ENCODE measurements around the gene AHI1. TPM values are rescaled to one million over a fixed set of nuclear protein-coding genes. Genes with fewer than 3 reads are reported as not detected.

Gene AHI1
- total and polyA plus RNA-seq, 12 donors: 4.1 to 19.8 (median 11.9) TPM

GRCh38 chr6:135540207-135540840, 42.8 kb upstream of the AHI1 start:
- peak in 1 of 2 donors; percentile 13 for DNase-seq
- intact Hi-C loops (cut with DNase I): no loop called here

GRCh38 chr6:135537741-135538301, 40.3 kb upstream of the AHI1 start:
- intact Hi-C loops (cut with DNase I): loop anchor here (2.0 to 10.0 kb wide), 11 partner anchors 217 to 779 kb away; no protein-coding TSS in a partner anchor
- no peaks in the 10 kb centered on the region for H3K27me3 ChIP-seq
- DNase-seq (no peak), ATAC-seq (no peak)
- no peaks in the 10 kb centered on the region for H3K9me3 ChIP-seq
- 82 to 88% methylated on average over 2 of the region's 2 CpGs for WGBS, 2 donors
- no peaks in the 10 kb centered on the region for H3K36me3 ChIP-seq
- no peak overlapping the region for H3K4me3 ChIP-seq
- peak overlapping the region in 1 of 10 donors; percentile 4 for H3K27ac ChIP-seq
- no peak for TF ChIP-seq CTCF (IDR thresholded peaks at IDR 0.05)
- peaks cover 0 to 20% (median 0%) of the 10 kb centered on the region in 9 donors for H3K4me1 ChIP-seq

More at GRCh38 chr6:135540207-135540840, 42.8 kb upstream of the AHI1 start:
- Histone ChIP-seq H3K4me1 (peaks cover 0 to 19% (median 0%) of the 10 kb centered on the region in 9 donors), H3K4me3 (no peak overlapping the region), H3K36me3 (no peaks in the 10 kb centered on the region), H3K9me3 (peaks cover 0 to 6% (median 0%) of the 10 kb centered on the region in 11 donors), H3K27ac (no peak overlapping the region), H3K27me3 (no peaks in the 10 kb centered on the region)
- peak in 6 of 9 donors; percentile 8 to 56 (median 40) for TF ChIP-seq CTCF (IDR thresholded peaks at IDR 0.05)
- 63 to 64% methylated on average over 2 of the region's 2 CpGs for WGBS, 2 donors
- ATAC-seq: peak in 4 of 8 donors; percentile 51 to 72 (median 62)

- peaks cover 0 to 20% (median 0%) of the 10 kb centered on the region in 9 donors for H3K4me1 ChIP-seq
- no peak overlapping the region for H3K27ac ChIP-seq
- no peak overlapping the region for H3K4me3 ChIP-seq
- no peaks in the 10 kb centered on the region for H3K36me3 ChIP-seq
- WGBS, 2 donors: 8 to 10% methylated on average over 4 of the region's 4 CpGs
- peak; percentile 51 to 85 (median 75) for TF ChIP-seq CTCF (IDR thresholded peaks at IDR 0.05)
- ATAC-seq: peak in 2 of 8 donors; percentile 48 to 49
- peak in 1 of 2 donors; percentile 12 for DNase-seq
- intact Hi-C loops (cut with DNase I): loop anchor here in 9 of 10 donors (1.0 to 10.0 kb wide), 13 partner anchors 219 to 781 kb away; no protein-coding TSS in a partner anchor
- no peaks in the 10 kb centered on the region for H3K27me3 ChIP-seq
- H3K9me3 ChIP-seq: no peaks in the 10 kb centered on the region
Observed at GRCh38 chr6:135535989-135536414, 38.5 kb upstream of the AHI1 start.

- intact Hi-C loops (cut with DNase I): loop anchor here in 9 of 10 donors (2.0 to 10.0 kb wide), 11 partner anchors 220 to 782 kb away; no protein-coding TSS in a partner anchor
- no peak for TF ChIP-seq CTCF (IDR thresholded peaks at IDR 0.05)
Observed at GRCh38 chr6:135534773-135535380, 37.3 kb upstream of the AHI1 start.

More at GRCh38 chr6:135534773-135535380, 37.3 kb upstream of the AHI1 start:
- H3K4me3 ChIP-seq: no peak overlapping the region
- DNase-seq (no peak), ATAC-seq (no peak)
- H3K9me3 ChIP-seq: no peaks in the 10 kb centered on the region
- H3K4me1 ChIP-seq: peaks cover 0 to 20% (median 0%) of the 10 kb centered on the region in 9 donors
- WGBS, 2 donors: 93 to 94% methylated on average over 3 of the region's 3 CpGs
- no peak overlapping the region for H3K27ac ChIP-seq
- H3K36me3 ChIP-seq: no peaks in the 10 kb centered on the region
- H3K27me3 ChIP-seq: no peaks in the 10 kb centered on the region
